IPS DF 4.7 (cell line): Measurements from ENCODE around the gene SYTL3.

Experiments
- DNase-seq: peaks from one replicate; pipeline ENCODE4 v3.0.0-alpha.2; 2013; ENCODE audit warnings: low spot score; ENCODE audit errors: extremely low read depth

SYTL3 gene

GRCh38 chr6:158758451-158758860 is 108.6 kb downstream of the SYTL3 start:
- DNase-seq, result no peak

- no peak for DNase-seq
These were observed 109.2 kb downstream of the SYTL3 start for GRCh38 chr6:158758941-158759479.

GRCh38 chr6:158759966-158760617 is 110.2 kb downstream of the SYTL3 start:
- no peak for DNase-seq

- no peak for DNase-seq
These were observed 110.9 kb downstream of the SYTL3 start for GRCh38 chr6:158760618-158761250.

GRCh38 chr6:158761746-158762145 is 111.9 kb downstream of the SYTL3 start:
- DNase-seq, result no peak

- DNase-seq, result no peak
These were observed 113.1 kb downstream of the SYTL3 start for GRCh38 chr6:158762787-158763433.

GRCh38 chr6:158763434-158764182 is 113.8 kb downstream of the SYTL3 start:
- DNase-seq, result no peak

GRCh38 chr6:158764183-158764849 is 114.5 kb downstream of the SYTL3 start:
- no peak for DNase-seq

GRCh38 chr6:158764926-158765325 is 115.1 kb downstream of the SYTL3 start:
- DNase-seq, result no peak

- no peak for DNase-seq
These were observed 115.7 kb downstream of the SYTL3 start for GRCh38 chr6:158765499-158766068.

- no peak for DNase-seq
These were observed 117.0 kb downstream of the SYTL3 start for GRCh38 chr6:158766621-158767455.

GRCh38 chr6:158767709-158768108 is 117.9 kb downstream of the SYTL3 start:
- no peak for DNase-seq

- no peak for DNase-seq
These were observed 118.6 kb downstream of the SYTL3 start for GRCh38 chr6:158768436-158768835.

- DNase-seq, result no peak
These were observed 119.4 kb downstream of the SYTL3 start for GRCh38 chr6:158769234-158769770.

- DNase-seq, result no peak
These were observed 120.0 kb downstream of the SYTL3 start for GRCh38 chr6:158769771-158770432.

GRCh38 chr6:158770533-158771330 is 120.9 kb downstream of the SYTL3 start:
- no peak for DNase-seq

- DNase-seq, result no peak
These were observed 121.7 kb downstream of the SYTL3 start for GRCh38 chr6:158771399-158772152.

GRCh38 chr6:158772172-158772571 is 122.3 kb downstream of the SYTL3 start:
- DNase-seq, result no peak
